Liver (tissue), 9 donors: ENCODE measurements around the gene FBXO31. TPM values are rescaled to one million over a fixed set of nuclear protein-coding genes. Genes with fewer than 3 reads are reported as not detected.

Experiments
- DNase-seq: peaks from one replicate; pipeline ENCODE4 v3.0.0-alpha.2; 2017; ENCODE audit warnings: low spot score
- H3K27ac ChIP-seq, 2 donors: one replicate each; pipeline ENCODE4 v1.7.0; 2013; ENCODE audit warnings: inconsistent platforms in 2 of 2, low read length in 2 of 2, control low read depth in 1 of 2, low read depth in 1 of 2, mild to moderate bottlenecking in 1 of 2
- H3K27me3 ChIP-seq, 4 donors: one replicate each; pipeline versions ENCODE4 v1.6.1 to v1.7.0; 2013; ENCODE audit warnings: low read length in 3 of 4, inconsistent platforms in 1 of 4, mild to moderate bottlenecking in 1 of 4, moderate library complexity in 1 of 4; ENCODE audit not compliant: control insufficient read depth in 4 of 4, insufficient read depth in 4 of 4
- H3K36me3 ChIP-seq, 4 donors: one replicate each; pipeline versions ENCODE4 v1.6.1 to v1.7.0; 2013; ENCODE audit warnings: low read length in 3 of 4, mild to moderate bottlenecking in 3 of 4, low read depth in 1 of 4, moderate library complexity in 1 of 4; ENCODE audit not compliant: control insufficient read depth in 4 of 4, insufficient read depth in 3 of 4
- H3K4me1 ChIP-seq, 4 donors: one replicate each; pipeline versions ENCODE4 v1.6.1 to v1.7.0; 2013; ENCODE audit warnings: low read length in 3 of 4, mild to moderate bottlenecking in 3 of 4, moderate library complexity in 1 of 4; ENCODE audit not compliant: control insufficient read depth in 4 of 4, insufficient read depth in 4 of 4
- H3K4me3 ChIP-seq, 3 donors: one replicate each; pipeline versions ENCODE4 v1.6.1 to v1.7.0; 2013; ENCODE audit warnings: low read length in 3 of 3, control low read depth in 1 of 3, low read depth in 1 of 3, mild to moderate bottlenecking in 1 of 3
- H3K9ac ChIP-seq, 2 donors: one replicate each; pipeline ENCODE4 v1.7.0; 2013; ENCODE audit warnings: low read length in 2 of 2, mild to moderate bottlenecking in 2 of 2, moderate library complexity in 2 of 2, control low read depth in 1 of 2, low read depth in 1 of 2
- H3K9me3 ChIP-seq, 4 donors: one replicate each; pipeline versions ENCODE4 v1.6.1 to v1.7.0; 2013; ENCODE audit warnings: low read length in 3 of 4; ENCODE audit not compliant: control insufficient read depth in 4 of 4
- EGR1 ChIP-seq, 2 donors: IDR thresholded peaks; 2 replicates each; pipeline ENCODE4 v1.6.1; 2016 to 2018; ENCODE audit warnings: antibody characterized with exemption in 2 of 2, low read depth in 2 of 2
- FOXA1 ChIP-seq: IDR thresholded peaks from 2 replicates; pipeline ENCODE4 v1.6.1; 2016; ENCODE audit warnings: antibody characterized with exemption
- FOXA2 ChIP-seq: IDR thresholded peaks from 2 replicates; pipeline ENCODE4 v1.6.1; 2016; ENCODE audit warnings: antibody characterized with exemption
- GABPA ChIP-seq, 2 donors: IDR thresholded peaks in 1 of 2; conservative IDR thresholded peaks in 1 of 2; 2 replicates each; pipeline ENCODE4 v1.6.1; 2016; ENCODE audit warnings: antibody characterized with exemption in 2 of 2, mild to moderate bottlenecking in 1 of 2, moderate library complexity in 1 of 2
- HNF4A ChIP-seq, 2 donors: conservative IDR thresholded peaks; 2 replicates each; pipeline ENCODE4 v1.6.1; 2016; ENCODE audit warnings: antibody characterized with exemption in 2 of 2, mild to moderate bottlenecking in 2 of 2
- HNF4G ChIP-seq: IDR thresholded peaks from 2 replicates; pipeline ENCODE4 v1.6.1; 2016; ENCODE audit warnings: antibody characterized with exemption
- JUND ChIP-seq, 2 donors: IDR thresholded peaks; 2 replicates each; pipeline ENCODE4 v1.6.1; 2016; ENCODE audit warnings: antibody characterized with exemption in 2 of 2
- NR2F2 ChIP-seq: IDR thresholded peaks from 2 replicates; pipeline ENCODE4 v1.6.1; 2016; ENCODE audit warnings: antibody characterized with exemption
- RAD21 ChIP-seq, 2 donors: IDR thresholded peaks; 2 replicates each; pipeline ENCODE4 v1.6.1; 2016; ENCODE audit warnings: antibody characterized with exemption in 2 of 2, mild to moderate bottlenecking in 2 of 2
- RXRA ChIP-seq, 2 donors: IDR thresholded peaks; 2 replicates each; pipeline ENCODE4 v1.6.1; 2017 to 2018; ENCODE audit warnings: antibody characterized with exemption in 2 of 2, mild to moderate bottlenecking in 1 of 2
- SP1 ChIP-seq: IDR thresholded peaks from 2 replicates; pipeline ENCODE4 v1.6.1; 2018; ENCODE audit warnings: antibody characterized with exemption, mild to moderate bottlenecking
- TAF1 ChIP-seq: conservative IDR thresholded peaks from 2 replicates; pipeline ENCODE4 v1.6.1; 2016; ENCODE audit warnings: antibody characterized with exemption, mild to moderate bottlenecking
- YY1 ChIP-seq: IDR thresholded peaks from 2 replicates; pipeline ENCODE4 v1.6.1; 2016; ENCODE audit warnings: antibody characterized with exemption, mild to moderate bottlenecking
- WGBS: extraction: QIAGEN DNeasy Blood & Tissue Kit; methylation state at CpG from one replicate; pipeline ENCODE4 v1.1.7; 2013; 5-methylcytosine and 5-hydroxymethylcytosine counted together
- polyA plus RNA-seq, 2 donors: library from polyadenylated mRNA; stranded (reverse) in 1 of 2; unstranded in 1 of 2; fragments of 200-250 nt in 1 of 2; fragments of >200 nt in 1 of 2; fragmentation: Nextera tagmentation in 1 of 2; extraction: Ambion mirVana in 1 of 2; gene quantifications; one replicate each; pipeline versions ENCODE4 v1.2.1 to v1.2.3, GENCODE V29; 2013 to 2015
- total RNA-seq, 2 donors: library from RNA; depleted of rRNA; stranded (reverse); fragments of >200 nt; gene quantifications; one replicate each; pipeline ENCODE4 v1.2.3, GENCODE V29; 2014
- TF ChIP-seq, protein P1 (sequence below): IDR thresholded peaks from 2 replicates; pipeline ENCODE4 v1.6.1; 2016; ENCODE audit warnings: antibody characterized with exemption
- TF ChIP-seq, protein P2 (sequence below): IDR thresholded peaks from 2 replicates; pipeline ENCODE4 v1.6.1; 2016; ENCODE audit warnings: antibody characterized with exemption
- TF ChIP-seq, protein P3 (sequence below): IDR thresholded peaks from 2 replicates; pipeline ENCODE4 v1.6.1; 2016; ENCODE audit warnings: antibody characterized with exemption, mild to moderate bottlenecking
- TF ChIP-seq, protein P4 (sequence below): IDR thresholded peaks from 2 replicates; pipeline ENCODE4 v1.6.1; 2016; ENCODE audit warnings: antibody characterized with exemption
- TF ChIP-seq, protein P5 (sequence below): fragments of 150-350 bp; IDR thresholded peaks from 2 replicates; pipeline ENCODE4 v1.5.1; 2017; ENCODE audit warnings: improper control_type of control experiment, low read depth, low read length; ENCODE audit not compliant: missing input control
- donor health status: healthy.
- donor health status: healthy.
- donor health status: healthy.
- donor health status: healthy.
- donor health status: healthy.

The FBXO31 gene
- total and polyA plus RNA-seq, 4 donors: 13.2 to 30.3 (median 18.1) TPM

DNA sequence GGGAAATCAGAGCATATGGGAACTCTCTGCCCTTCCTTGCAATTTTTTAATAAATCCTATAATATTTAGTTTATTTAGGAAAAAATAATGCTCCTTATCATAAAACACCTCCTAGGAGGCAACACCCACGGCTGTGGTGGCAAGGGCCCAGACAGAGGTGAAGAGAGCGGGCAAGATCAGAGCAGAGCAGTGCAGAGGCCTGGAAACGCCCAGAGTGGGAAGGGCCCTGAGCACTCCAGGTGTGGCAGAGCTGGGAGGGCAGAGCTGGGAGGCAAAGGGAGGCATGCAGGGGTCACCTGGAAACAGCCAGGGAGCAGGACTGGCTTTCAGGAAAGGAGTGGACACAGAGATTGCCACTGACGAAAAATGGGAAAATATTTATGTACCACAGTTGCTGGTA lies 17.3 kb downstream of the FBXO31 start:
- no peak for TF ChIP-seq SP1
- no peak for TF ChIP-seq NR2F2
- no peak for TF ChIP-seq HNF4G
- TF ChIP-seq EGR1 (IDR thresholded peaks at IDR 0.05; ENCODE audit: low read depth in 2 of 2): no peak
- TF ChIP-seq FOXA1: no peak
- TF ChIP-seq GABPA (IDR thresholded peaks at IDR 0.05 in 1 of 2, conservative IDR thresholded peaks at IDR 0.05 in 1 of 2): no peak
- TF ChIP-seq, protein P1, sequence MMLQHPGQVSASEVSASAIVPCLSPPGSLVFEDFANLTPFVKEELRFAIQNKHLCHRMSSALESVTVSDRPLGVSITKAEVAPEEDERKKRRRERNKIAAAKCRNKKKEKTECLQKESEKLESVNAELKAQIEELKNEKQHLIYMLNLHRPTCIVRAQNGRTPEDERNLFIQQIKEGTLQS: no peak
- TF ChIP-seq YY1: no peak
- TF ChIP-seq RXRA (IDR thresholded peaks at IDR 0.05): no peak
- no peak for TF ChIP-seq TAF1
- TF ChIP-seq, protein P2, sequence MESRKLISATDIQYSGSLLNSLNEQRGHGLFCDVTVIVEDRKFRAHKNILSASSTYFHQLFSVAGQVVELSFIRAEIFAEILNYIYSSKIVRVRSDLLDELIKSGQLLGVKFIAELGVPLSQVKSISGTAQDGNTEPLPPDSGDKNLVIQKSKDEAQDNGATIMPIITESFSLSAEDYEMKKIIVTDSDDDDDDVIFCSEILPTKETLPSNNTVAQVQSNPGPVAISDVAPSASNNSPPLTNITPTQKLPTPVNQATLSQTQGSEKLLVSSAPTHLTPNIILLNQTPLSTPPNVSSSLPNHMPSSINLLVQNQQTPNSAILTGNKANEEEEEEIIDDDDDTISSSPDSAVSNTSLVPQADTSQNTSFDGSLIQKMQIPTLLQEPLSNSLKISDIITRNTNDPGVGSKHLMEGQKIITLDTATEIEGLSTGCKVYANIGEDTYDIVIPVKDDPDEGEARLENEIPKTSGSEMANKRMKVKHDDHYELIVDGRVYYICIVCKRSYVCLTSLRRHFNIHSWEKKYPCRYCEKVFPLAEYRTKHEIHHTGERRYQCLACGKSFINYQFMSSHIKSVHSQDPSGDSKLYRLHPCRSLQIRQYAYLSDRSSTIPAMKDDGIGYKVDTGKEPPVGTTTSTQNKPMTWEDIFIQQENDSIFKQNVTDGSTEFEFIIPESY: no peak
- TF ChIP-seq, protein P3, sequence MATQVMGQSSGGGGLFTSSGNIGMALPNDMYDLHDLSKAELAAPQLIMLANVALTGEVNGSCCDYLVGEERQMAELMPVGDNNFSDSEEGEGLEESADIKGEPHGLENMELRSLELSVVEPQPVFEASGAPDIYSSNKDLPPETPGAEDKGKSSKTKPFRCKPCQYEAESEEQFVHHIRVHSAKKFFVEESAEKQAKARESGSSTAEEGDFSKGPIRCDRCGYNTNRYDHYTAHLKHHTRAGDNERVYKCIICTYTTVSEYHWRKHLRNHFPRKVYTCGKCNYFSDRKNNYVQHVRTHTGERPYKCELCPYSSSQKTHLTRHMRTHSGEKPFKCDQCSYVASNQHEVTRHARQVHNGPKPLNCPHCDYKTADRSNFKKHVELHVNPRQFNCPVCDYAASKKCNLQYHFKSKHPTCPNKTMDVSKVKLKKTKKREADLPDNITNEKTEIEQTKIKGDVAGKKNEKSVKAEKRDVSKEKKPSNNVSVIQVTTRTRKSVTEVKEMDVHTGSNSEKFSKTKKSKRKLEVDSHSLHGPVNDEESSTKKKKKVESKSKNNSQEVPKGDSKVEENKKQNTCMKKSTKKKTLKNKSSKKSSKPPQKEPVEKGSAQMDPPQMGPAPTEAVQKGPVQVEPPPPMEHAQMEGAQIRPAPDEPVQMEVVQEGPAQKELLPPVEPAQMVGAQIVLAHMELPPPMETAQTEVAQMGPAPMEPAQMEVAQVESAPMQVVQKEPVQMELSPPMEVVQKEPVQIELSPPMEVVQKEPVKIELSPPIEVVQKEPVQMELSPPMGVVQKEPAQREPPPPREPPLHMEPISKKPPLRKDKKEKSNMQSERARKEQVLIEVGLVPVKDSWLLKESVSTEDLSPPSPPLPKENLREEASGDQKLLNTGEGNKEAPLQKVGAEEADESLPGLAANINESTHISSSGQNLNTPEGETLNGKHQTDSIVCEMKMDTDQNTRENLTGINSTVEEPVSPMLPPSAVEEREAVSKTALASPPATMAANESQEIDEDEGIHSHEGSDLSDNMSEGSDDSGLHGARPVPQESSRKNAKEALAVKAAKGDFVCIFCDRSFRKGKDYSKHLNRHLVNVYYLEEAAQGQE: no peak
- TF ChIP-seq, protein P4, sequence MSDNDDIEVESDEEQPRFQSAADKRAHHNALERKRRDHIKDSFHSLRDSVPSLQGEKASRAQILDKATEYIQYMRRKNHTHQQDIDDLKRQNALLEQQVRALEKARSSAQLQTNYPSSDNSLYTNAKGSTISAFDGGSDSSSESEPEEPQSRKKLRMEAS: no peak
- TF ChIP-seq RAD21 (IDR thresholded peaks at IDR 0.05): no peak
- TF ChIP-seq, protein P5, sequence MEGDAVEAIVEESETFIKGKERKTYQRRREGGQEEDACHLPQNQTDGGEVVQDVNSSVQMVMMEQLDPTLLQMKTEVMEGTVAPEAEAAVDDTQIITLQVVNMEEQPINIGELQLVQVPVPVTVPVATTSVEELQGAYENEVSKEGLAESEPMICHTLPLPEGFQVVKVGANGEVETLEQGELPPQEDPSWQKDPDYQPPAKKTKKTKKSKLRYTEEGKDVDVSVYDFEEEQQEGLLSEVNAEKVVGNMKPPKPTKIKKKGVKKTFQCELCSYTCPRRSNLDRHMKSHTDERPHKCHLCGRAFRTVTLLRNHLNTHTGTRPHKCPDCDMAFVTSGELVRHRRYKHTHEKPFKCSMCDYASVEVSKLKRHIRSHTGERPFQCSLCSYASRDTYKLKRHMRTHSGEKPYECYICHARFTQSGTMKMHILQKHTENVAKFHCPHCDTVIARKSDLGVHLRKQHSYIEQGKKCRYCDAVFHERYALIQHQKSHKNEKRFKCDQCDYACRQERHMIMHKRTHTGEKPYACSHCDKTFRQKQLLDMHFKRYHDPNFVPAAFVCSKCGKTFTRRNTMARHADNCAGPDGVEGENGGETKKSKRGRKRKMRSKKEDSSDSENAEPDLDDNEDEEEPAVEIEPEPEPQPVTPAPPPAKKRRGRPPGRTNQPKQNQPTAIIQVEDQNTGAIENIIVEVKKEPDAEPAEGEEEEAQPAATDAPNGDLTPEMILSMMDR: no peak
- TF ChIP-seq HNF4A (conservative IDR thresholded peaks at IDR 0.05): no peak
- TF ChIP-seq FOXA2: no peak
- no peak for TF ChIP-seq JUND (IDR thresholded peaks at IDR 0.05)
- peaks cover 2 to 11% (median 6%) of the 10 kb centered on the region in 4 donors for H3K36me3 ChIP-seq
- no peak overlapping the region for H3K27ac ChIP-seq
- no peaks in the 10 kb centered on the region for H3K27me3 ChIP-seq
- 84% methylated on average over 4 of the region's 4 CpGs for WGBS
- H3K9ac ChIP-seq: no peak overlapping the region
- no peak overlapping the region for H3K4me3 ChIP-seq
- no peak for DNase-seq
- peaks cover 0 to 17% (median 9%) of the 10 kb centered on the region in 4 donors for H3K4me1 ChIP-seq
- H3K9me3 ChIP-seq: no peaks in the 10 kb centered on the region
